Pancreas (tissue), 10 donors: ENCODE measurements around the gene ADK. TPM values are rescaled to one million over a fixed set of nuclear protein-coding genes. Genes with fewer than 3 reads are reported as not detected.
"Not testable (repeated sequence)": the region's sequence is repeated elsewhere in the genome, so short reads cannot be mapped to it uniquely, and the experiment has no call there.

Experiments used
- ATAC-seq, 4 donors: fragments of 200-7000 bp; cut with Tn5 transposase; one replicate each; pipeline versions ENCODE4 v1.8.0 to v1.9.1; 2020; ENCODE audit warnings: mild to moderate bottlenecking in 4 of 4, moderate library complexity in 4 of 4
- DNase-seq, 6 donors: peaks; one replicate each; pipeline ENCODE4 v3.0.0-alpha.2; 2020
- FAIRE-seq: peaks from 2 replicates; lab custom pipeline; 2012; peaks lifted over from hg19 to GRCh38; lab: Jason Lieb, UNC
- H3K27ac ChIP-seq, 4 donors: fragments of 200-600 bp; sonication (generic); 1 replicate in 3 of 4; 2 replicates in 1 of 4; pipeline versions ENCODE4 v1.5.0 to v1.8.0; 2020
- H3K27me3 ChIP-seq, 4 donors: fragments of 200-600 bp; one replicate each; pipeline ENCODE4 v1.8.0; 2021
- H3K36me3 ChIP-seq, 3 donors: fragments of 200-600 bp; sonication (generic) in 1 of 3; one replicate each; pipeline versions ENCODE4 v1.5.0 to v1.8.0; 2020 to 2021
- H3K4me1 ChIP-seq, 3 donors: fragments of 200-600 bp; one replicate each; pipeline ENCODE4 v1.8.0; 2021
- H3K4me3 ChIP-seq, 4 donors: fragments of 200-600 bp; sonication (generic) in 2 of 4; one replicate each; pipeline versions ENCODE4 v1.5.0 to v1.8.0; 2020 to 2021
- H3K9me3 ChIP-seq, 4 donors: fragments of 200-600 bp; one replicate each; pipeline ENCODE4 v1.8.0; 2021
- CTCF ChIP-seq, 4 donors: fragments of 200-600 bp; sonication (generic) in 3 of 4; IDR thresholded peaks; one replicate each; pipeline versions ENCODE4 v1.5.0 to v1.8.0; 2021; ENCODE audit warnings: antibody characterized with exemption in 4 of 4
- WGBS, 2 donors: extraction: QIAGEN DNeasy Blood & Tissue Kit; methylation state at CpG; one replicate each; pipeline ENCODE4 v1.1.7; 2013; 5-methylcytosine and 5-hydroxymethylcytosine counted together
- intact Hi-C, 3 donors: fragments of 100-400 bp; cut with DNase I; formaldehyde crosslinking; loops; one replicate each; pipeline versions ENCODE4 v1.11.1 to v1.14.2; 2022
- polyA plus RNA-seq, 2 donors: library from polyadenylated mRNA; stranded (reverse); fragments of 200-250 nt; gene quantifications; one replicate each; pipeline ENCODE4 v1.2.3, GENCODE V29; 2013
- total RNA-seq, 6 donors: library from RNA; stranded (reverse); fragmentation: NEBNext Ultra II Directional in 4 of 6; extraction: Animal tissue kit (Norgen Biotek cat#: 25700) in 4 of 6; gene quantifications; one replicate each; pipeline versions ENCODE4 v1.2.1 to v1.2.4, GENCODE V29; 2021 to 2023
- donor health status: healthy with polysubstance abuse.
- donor health status: DM: no; HTN: no; CAD: no; lungs with moderate emphysema.
- donor health status: DM: no; HTN: no; CAD: no.
- donor health status: control.
- donor health status: control.
- donor health status: Bipolar disorder and iron deficiency.
- donor health status: DM: yes; HTN: yes; CAD: no.
- donor health status: DM: no; HTN: no; CAD: no.
- donor health status: DM: no; HTN: no; CAD: no.
- donor health status: DM: yes; HTN: yes; CAD: no.

The ADK gene
- total and polyA plus RNA-seq, 8 donors, result 6.5 to 17.3 (median 13.4) TPM

- Histone ChIP-seq H3K9me3 (no peaks in the 10 kb centered on the region), H3K27ac (no peak overlapping the region), H3K27me3 (no peaks in the 10 kb centered on the region), H3K4me3 (no peak overlapping the region), H3K36me3 (no peaks in the 10 kb centered on the region), H3K4me1 (peaks cover 0 to 11% (median 5%) of the 10 kb centered on the region in 3 donors)
- DNase-seq (no peak), ATAC-seq (no peak), FAIRE-seq (no peak)
- 35 to 41% methylated on average over 1 of the region's 1 CpG for WGBS, 2 donors
- intact Hi-C loops, result no loop called here
- no peak for TF ChIP-seq CTCF (IDR thresholded peaks at IDR 0.05)
Observed at GRCh38 chr10:74451127-74451829, 300.3 kb downstream of the ADK start.

GRCh38 chr10:74453169-74453568, 302.1 kb downstream of the ADK start:
- no peak for ATAC-seq
- Histone ChIP-seq H3K27me3 (no peaks in the 10 kb centered on the region), H3K36me3 (no peaks in the 10 kb centered on the region), H3K9me3 (no peaks in the 10 kb centered on the region), H3K4me3 (no peak overlapping the region), H3K27ac (no peak overlapping the region), H3K4me1 (peaks cover 0 to 11% (median 5%) of the 10 kb centered on the region in 3 donors)
- intact Hi-C loops, result no loop called here
- FAIRE-seq, result no peak
- DNase-seq, result no peak
- no peak for TF ChIP-seq CTCF (IDR thresholded peaks at IDR 0.05)
- WGBS, 2 donors, result 88 to 89% methylated on average over 1 of the region's 1 CpG

GRCh38 chr10:74457478-74457877, 306.5 kb downstream of the ADK start:
- WGBS, 2 donors, result 97 to 100% methylated on average over 1 of the region's 1 CpG
- H3K27ac ChIP-seq, intact Hi-C loops, H3K4me1 ChIP-seq, FAIRE-seq, H3K4me3 ChIP-seq, H3K9me3 ChIP-seq, ATAC-seq, DNase-seq, H3K36me3 ChIP-seq, H3K27me3 ChIP-seq: not testable (repeated sequence)

GRCh38 chr10:74460812-74461211, 309.8 kb downstream of the ADK start:
- H3K4me1 ChIP-seq, result peaks cover 0 to 4% (median 0%) of the 10 kb centered on the region in 3 donors
- intact Hi-C loops, result no loop called here
- FAIRE-seq (peak; percentile 43), DNase-seq (no peak), ATAC-seq (no peak)
- no peak for TF ChIP-seq CTCF (IDR thresholded peaks at IDR 0.05)
- no peak overlapping the region for H3K4me3 ChIP-seq
- H3K27me3 ChIP-seq, result no peaks in the 10 kb centered on the region
- H3K36me3 ChIP-seq, result no peaks in the 10 kb centered on the region
- H3K27ac ChIP-seq, result no peak overlapping the region
- no peaks in the 10 kb centered on the region for H3K9me3 ChIP-seq
- WGBS, 2 donors, result 83 to 91% methylated on average over 1 of the region's 1 CpG

GRCh38 chr10:74474022-74474713, 323.1 kb downstream of the ADK start:
- H3K4me1 ChIP-seq, result no peaks in the 10 kb centered on the region
- no peak overlapping the region for H3K4me3 ChIP-seq
- ATAC-seq, result no peak
- DNase-seq, result no peak
- FAIRE-seq, result no peak
- no peak overlapping the region for H3K27ac ChIP-seq
- TF ChIP-seq CTCF (IDR thresholded peaks at IDR 0.05), result no peak
- H3K36me3 ChIP-seq, result no peaks in the 10 kb centered on the region
- intact Hi-C loops, result no loop called here
- WGBS, 2 donors, result 96 to 98% methylated on average over 7 of the region's 7 CpGs
- no peaks in the 10 kb centered on the region for H3K9me3 ChIP-seq
- H3K27me3 ChIP-seq, result no peaks in the 10 kb centered on the region

- H3K27ac ChIP-seq, H3K4me3 ChIP-seq, H3K9me3 ChIP-seq, H3K27me3 ChIP-seq, ATAC-seq, DNase-seq, intact Hi-C loops, H3K36me3 ChIP-seq, FAIRE-seq, H3K4me1 ChIP-seq: not testable (repeated sequence)
- WGBS, 2 donors, result 90 to 95% methylated on average over 10 of the region's 10 CpGs
Observed at GRCh38 chr10:74476162-74476706, 325.2 kb downstream of the ADK start.
